Hematopoietic multipotent progenitor cell treated with erythropoietin and hydrocortisone succinate and interleukin-3 and kit ligand, for 15 days (in vitro differentiated cells): Measurements from ENCODE around the gene RCL1.
"Not testable (repeated sequence)": the region's sequence is repeated elsewhere in the genome, so short reads cannot be mapped to it uniquely, and the experiment has no call there.

ENCODE experiments used
- DNase-seq: peaks from one replicate; pipeline ENCODE4 v3.0.0-alpha.2; 2015; ENCODE audit warnings: low spot score

RCL1 gene, protein sequence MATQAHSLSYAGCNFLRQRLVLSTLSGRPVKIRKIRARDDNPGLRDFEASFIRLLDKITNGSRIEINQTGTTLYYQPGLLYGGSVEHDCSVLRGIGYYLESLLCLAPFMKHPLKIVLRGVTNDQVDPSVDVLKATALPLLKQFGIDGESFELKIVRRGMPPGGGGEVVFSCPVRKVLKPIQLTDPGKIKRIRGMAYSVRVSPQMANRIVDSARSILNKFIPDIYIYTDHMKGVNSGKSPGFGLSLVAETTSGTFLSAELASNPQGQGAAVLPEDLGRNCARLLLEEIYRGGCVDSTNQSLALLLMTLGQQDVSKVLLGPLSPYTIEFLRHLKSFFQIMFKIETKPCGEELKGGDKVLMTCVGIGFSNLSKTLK

GRCh38 chr9:4792572-4793458, at the start of gene RCL1:
Gene RCL1, plus strand, starts transcription at chr9:4792944. Its CDS starts 148 bp downstream, at chr9:4793092.
- peak; percentile 96 for DNase-seq

- DNase-seq = no peak
These were observed 49.4 kb upstream of the RCL1 start for GRCh38 chr9:4743131-4743875.

GRCh38 chr9:4746278-4747030, 46.3 kb upstream of the RCL1 start:
- no peak for DNase-seq

- DNase-seq = no peak
These were observed 44.1 kb upstream of the RCL1 start for GRCh38 chr9:4748612-4749011.

GRCh38 chr9:4750023-4750673, 42.6 kb upstream of the RCL1 start:
- peak; percentile 79 for DNase-seq

DNA sequence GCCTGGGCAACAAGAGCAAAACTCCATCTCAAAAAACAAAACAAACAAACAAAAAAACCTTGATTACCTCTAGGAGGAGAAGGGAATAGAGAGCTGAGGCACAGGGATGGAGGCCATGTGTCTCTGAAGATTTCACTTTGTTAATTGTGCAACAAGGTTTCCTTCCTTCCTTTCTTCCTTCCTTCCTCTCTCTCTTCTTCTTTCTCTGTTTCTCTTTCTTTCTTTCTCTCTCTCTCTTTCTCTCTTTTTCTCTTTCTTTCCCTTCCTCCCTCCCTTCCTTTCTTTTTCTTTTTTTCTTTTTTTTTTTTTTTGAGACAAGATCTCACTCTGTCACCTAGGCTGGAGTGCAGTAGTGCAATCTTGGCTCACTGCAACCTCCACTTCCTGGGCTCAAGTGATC, 38.2 kb upstream of the RCL1 start:
- DNase-seq = not testable (repeated sequence)

DNA sequence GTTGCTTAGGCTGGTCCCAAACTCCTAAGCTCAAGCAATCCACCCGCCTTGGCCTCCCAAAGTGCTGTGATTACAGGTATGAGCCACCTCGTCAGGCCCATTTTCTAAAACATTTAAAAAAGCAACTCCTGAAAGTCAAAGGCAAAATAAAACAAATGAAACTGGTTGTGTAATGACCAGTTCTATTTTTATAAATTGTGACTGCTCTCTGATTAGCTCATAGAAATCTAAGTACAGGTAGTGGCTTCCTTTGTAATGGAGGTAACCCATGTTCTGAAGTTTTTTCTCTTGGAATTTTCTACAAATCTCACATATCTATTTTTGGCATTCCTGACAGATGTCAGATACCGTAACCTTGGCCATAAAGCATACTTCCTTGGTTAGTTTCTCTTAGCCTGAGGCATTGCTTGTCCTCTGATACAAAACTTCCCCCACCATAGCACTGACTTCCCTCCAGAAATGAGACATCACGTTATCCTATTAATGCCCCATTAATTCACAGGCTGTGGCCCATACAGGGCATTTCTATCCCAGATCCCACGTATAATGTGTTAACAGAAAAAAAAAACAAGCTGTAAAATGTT, 37.6 kb upstream of the RCL1 start:
- no peak for DNase-seq

GRCh38 chr9:4756420-4756819, 36.3 kb upstream of the RCL1 start:
- DNase-seq = no peak

- DNase-seq = no peak
These were observed 32.6 kb upstream of the RCL1 start for GRCh38 chr9:4760122-4760521.

DNA sequence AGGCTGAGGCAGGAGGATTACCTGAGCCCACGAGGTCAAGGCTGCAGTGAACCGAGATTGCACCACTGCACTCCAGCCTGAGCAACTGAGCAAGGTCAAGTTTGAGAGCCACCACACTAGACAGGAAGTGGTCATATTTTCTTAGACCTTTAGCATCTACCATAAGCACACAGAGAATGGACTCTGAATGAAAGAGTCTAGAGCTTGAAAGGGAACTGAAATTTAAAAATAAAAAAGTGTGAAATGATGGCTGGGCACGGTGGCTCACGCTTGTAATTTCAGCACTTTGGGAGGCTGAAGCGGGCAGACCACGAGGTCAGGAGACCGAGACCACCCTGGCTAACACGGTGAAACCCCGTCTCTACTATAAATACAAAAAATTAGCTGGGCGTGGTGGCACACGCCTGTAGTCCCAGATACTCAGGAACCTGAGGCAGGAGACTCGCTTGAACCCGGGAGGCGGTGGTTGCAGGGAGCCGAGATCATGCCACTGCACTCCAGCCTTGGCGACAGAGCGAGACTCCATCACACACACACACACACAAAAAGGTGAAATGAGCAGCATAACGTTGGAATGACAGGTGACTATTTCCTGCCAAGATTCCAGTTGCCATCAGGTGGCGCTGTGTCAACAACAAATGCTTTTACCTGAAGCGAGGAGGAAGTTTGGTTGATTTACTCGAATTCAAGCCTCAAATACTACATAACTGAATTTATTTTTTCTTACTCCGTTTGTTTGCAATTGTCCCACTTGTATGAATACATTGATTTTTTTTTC, 30.4 kb upstream of the RCL1 start:
- DNase-seq = peak; percentile 91

- peak; percentile 92 for DNase-seq
These were observed 29.7 kb upstream of the RCL1 start for GRCh38 chr9:4762886-4763541.

GRCh38 chr9:4764033-4764432, 28.7 kb upstream of the RCL1 start:
- no peak for DNase-seq

- no peak for DNase-seq
These were observed 24.1 kb upstream of the RCL1 start for GRCh38 chr9:4768681-4769080.

- no peak for DNase-seq
These were observed 23.2 kb upstream of the RCL1 start for GRCh38 chr9:4769321-4770080.

DNA sequence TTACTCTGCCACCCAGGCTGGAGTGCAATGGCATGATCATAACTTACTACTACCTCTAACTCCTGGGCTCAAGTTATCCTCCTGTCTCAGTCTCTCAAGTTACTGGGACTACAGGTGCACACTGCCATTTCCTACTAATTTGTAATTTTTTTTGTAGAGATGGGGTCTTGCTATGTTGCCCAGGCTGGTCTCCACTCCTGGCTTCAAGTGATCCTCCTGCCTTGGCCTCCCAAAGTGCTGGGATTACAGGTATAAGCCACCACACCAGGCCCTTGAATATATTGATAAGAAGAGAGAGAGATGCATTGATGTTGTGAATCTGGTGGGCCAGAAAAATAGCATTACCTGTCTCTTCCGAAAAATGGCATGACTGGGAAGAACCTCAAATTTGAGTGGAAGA, 21.0 kb upstream of the RCL1 start:
- no peak for DNase-seq

GRCh38 chr9:4774209-4774608, 18.5 kb upstream of the RCL1 start:
- DNase-seq = no peak

GRCh38 chr9:4774958-4775357, 17.8 kb upstream of the RCL1 start:
- DNase-seq = not testable (repeated sequence)

- no peak for DNase-seq
These were observed 12.1 kb upstream of the RCL1 start for GRCh38 chr9:4780651-4781050.

DNA sequence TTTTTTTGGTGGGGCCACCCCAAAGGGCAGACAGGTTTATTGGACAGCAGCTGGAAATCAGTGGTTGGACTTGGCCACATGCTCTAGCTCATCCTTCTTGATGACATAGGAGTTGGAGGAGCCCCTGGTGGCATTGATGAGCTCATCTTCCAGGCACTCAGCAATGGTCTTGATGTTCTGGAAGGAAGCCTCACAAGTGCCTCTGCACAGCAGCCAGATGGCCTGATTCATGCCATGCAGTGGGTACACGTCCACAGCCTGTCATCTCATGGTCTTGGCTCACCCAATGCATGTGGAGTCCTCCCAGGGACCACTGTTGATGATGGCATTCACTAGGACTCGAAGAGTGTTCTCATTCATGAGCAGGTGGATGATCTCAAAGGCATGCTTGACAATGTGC, 11.3 kb upstream of the RCL1 start:
- no peak for DNase-seq
